ENCODE data around the gene PPP2R2C.

The PPP2R2C gene

DNA sequence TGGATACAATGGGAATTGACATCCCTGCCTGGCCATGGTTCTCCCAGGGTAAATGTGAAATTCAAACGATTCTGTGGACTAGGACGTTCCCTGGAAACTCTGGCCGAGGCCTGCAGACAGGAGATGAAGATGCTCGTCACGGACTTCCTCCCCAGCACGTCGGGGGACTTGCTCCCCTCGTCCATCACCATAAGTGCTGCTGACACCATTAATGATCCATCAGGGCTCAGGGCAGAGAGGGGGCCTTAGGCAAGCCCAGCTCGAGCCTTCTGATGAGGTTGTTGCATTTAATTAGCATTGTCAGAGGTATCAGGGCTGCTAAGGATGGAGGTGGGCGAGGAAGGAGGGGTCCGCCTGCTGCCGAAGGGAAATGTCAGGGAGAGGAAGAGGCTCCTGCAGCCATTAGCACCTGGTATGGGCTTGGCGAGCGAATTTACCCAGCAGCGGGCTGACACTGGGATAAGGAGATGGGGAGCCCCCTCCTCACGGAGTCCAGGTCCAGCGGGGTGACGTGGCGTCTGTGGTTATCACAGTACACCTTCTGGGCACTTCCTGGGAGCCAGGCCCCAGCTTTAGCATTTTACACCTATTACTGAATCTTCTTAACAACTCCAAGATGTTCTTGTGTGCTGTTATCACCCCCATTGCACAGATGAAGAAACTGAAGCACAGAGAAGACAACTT is 83.1 kb downstream of the PPP2R2C start:
- Mint-ChIP-seq H3K9me3 (no peaks in the 10 kb centered on the region), H3K27ac (no peak overlapping the region), H3K4me1 (no peaks in the 10 kb centered on the region), H3K4me3 (no peak overlapping the region), H3K36me3 (ENCODE audit: low read depth) (no peaks in the 10 kb centered on the region), H3K27me3 (peaks cover 8% of the 10 kb centered on the region)
- ATAC-seq = no peak
- no peak for DNase-seq

DNA sequence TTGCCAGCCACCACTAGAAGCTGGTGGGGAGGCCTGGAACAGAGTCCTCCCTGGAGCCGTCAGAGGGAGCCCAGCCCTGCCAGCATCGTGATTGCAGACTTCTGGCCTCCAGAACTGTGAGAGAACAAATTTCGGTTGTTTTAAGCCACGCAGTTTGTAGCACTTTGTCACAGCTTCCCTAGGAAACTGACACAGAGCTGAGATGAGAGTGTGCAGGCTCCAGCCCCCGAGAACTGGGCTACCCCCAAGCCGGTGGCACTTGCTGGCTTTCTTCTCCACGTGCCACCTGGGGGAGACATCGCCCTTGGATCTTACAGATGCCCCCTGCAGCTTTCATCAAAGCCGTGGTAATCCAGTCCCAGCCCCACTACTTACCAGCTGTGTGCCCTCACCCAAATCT is 83.7 kb downstream of the PPP2R2C start:
- no peaks in the 10 kb centered on the region for H3K9me3 Mint-ChIP-seq
- no peaks in the 10 kb centered on the region for H3K36me3 Mint-ChIP-seq (ENCODE audit: low read depth)
- DNase-seq (no peak), ATAC-seq (no peak)
- H3K4me3 Mint-ChIP-seq = no peak overlapping the region
- H3K4me1 Mint-ChIP-seq = no peaks in the 10 kb centered on the region
- no peak overlapping the region for H3K27ac Mint-ChIP-seq
- H3K27me3 Mint-ChIP-seq = peaks cover 8% of the 10 kb centered on the region

DNA sequence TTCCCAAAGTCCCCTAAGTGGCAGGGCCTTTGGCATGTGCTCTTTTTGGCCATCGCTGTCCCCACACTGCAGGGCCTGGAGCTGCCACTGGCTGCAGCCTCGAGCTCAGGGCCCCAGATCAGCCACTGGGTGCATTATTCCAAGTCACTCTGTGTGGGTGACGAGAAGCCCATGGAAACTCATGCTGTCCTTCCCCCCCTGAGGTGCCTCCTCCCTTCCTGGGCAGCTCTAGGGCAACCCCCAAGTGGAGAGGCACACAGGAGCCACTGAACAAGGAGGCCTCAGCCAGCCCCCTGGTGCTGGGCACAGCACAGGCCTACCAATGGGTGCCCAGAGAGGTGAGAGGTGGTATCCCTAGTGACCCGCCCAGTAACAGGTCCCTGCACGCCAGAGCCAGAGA is 84.5 kb downstream of the PPP2R2C start:
- Mint-ChIP-seq H3K27ac (no peak overlapping the region), H3K4me1 (no peaks in the 10 kb centered on the region), H3K36me3 (ENCODE audit: low read depth) (no peaks in the 10 kb centered on the region), H3K27me3 (peaks cover 6% of the 10 kb centered on the region), H3K9me3 (no peaks in the 10 kb centered on the region), H3K4me3 (no peak overlapping the region)
- ATAC-seq (no peak), DNase-seq (no peak)

DNA sequence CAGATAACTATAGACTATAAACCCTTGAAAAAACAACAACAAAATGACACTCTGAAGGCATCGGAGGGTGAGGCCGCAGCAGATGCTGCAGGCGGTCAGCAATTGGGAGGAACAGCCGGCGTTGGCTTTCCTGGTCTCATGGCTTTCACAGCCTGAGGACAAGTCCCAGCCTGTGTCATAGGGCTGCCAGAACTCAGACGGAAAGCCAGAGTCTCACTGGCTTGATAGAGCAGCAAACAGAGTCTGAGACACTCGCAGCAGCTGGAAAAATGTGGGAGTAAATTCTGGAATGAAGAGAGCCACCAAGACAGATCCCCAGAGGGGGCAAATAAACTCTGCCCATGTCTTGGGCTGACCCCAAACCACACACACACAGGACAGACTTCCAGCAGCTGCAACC is 86.3 kb downstream of the PPP2R2C start:
- H3K27ac Mint-ChIP-seq = no peak overlapping the region
- H3K4me3 Mint-ChIP-seq = no peak overlapping the region
- no peak for DNase-seq
- H3K9me3 Mint-ChIP-seq = no peaks in the 10 kb centered on the region
- H3K36me3 Mint-ChIP-seq (ENCODE audit: low read depth) = no peaks in the 10 kb centered on the region
- no peak for ATAC-seq
- H3K4me1 Mint-ChIP-seq = no peaks in the 10 kb centered on the region
- peaks cover 10% of the 10 kb centered on the region for H3K27me3 Mint-ChIP-seq

DNA sequence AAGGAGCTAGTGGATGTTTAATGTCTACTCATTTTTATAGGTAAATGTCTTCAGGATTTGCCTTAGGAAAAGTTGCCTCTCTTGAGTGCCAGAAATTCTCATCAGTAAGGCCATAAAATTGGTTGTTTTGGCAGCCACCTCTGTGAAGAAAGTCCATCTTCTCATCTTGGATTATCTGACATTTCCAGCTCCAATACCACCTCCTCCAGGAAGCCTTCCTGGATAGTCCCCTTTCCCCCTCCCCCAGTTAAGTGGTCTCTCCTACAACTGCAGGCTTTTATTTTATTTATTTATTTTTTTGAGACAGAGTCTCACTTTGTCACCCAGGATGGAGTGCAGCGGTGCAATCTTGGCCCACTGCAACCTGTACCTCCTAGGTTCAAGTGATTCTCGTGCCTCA is 87.1 kb downstream of the PPP2R2C start:
- H3K27me3 Mint-ChIP-seq = peaks cover 10% of the 10 kb centered on the region
- DNase-seq (no peak), ATAC-seq (no peak)
- no peaks in the 10 kb centered on the region for H3K4me1 Mint-ChIP-seq
- H3K9me3 Mint-ChIP-seq = no peaks in the 10 kb centered on the region
- no peaks in the 10 kb centered on the region for H3K36me3 Mint-ChIP-seq (ENCODE audit: low read depth)
- H3K4me3 Mint-ChIP-seq = no peak overlapping the region
- H3K27ac Mint-ChIP-seq = no peak overlapping the region

DNA sequence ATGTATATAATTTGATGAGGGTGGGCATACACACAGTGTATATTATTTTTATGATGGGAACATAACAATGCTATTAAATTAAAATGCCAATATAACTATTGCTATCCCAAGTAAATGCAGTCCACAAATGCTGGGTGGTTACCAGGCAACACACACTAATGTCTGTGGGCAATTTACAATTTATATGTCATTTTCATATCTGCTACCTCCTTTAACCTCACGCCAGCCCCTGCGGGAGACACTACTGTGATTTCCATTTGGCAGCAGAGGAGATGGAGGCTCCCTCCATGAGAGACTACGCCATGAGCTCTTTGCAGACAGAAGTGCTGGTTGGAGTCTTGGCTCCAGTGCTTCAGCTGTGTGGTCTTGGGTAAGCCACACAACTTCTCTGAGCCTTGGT is 87.9 kb downstream of the PPP2R2C start:
- Mint-ChIP-seq H3K9me3 (no peaks in the 10 kb centered on the region), H3K27ac (no peak overlapping the region), H3K36me3 (ENCODE audit: low read depth) (no peaks in the 10 kb centered on the region), H3K4me1 (no peaks in the 10 kb centered on the region), H3K27me3 (peaks cover 10% of the 10 kb centered on the region), H3K4me3 (no peak overlapping the region)
- no peak for DNase-seq
- ATAC-seq = no peak

DNA sequence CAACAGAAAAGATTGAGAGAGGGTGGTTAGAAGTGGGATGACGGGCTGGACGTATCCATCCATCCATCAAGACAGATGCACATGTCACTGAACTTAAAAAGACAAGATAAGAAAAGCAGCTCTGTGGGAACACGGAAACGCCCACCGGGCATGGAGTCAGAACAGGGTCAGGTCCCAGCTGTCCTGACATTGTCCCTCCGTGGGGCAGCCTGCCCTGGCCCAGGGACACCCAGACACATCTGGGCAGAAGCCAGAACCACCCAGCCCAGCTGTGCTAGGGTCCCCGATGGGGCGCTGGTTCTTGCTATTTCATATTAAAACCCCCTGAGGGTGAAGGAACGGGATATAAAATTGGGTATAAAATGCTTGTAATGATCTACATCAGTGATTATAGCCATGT is 88.5 kb downstream of the PPP2R2C start:
- H3K4me1 Mint-ChIP-seq = no peaks in the 10 kb centered on the region

DNA sequence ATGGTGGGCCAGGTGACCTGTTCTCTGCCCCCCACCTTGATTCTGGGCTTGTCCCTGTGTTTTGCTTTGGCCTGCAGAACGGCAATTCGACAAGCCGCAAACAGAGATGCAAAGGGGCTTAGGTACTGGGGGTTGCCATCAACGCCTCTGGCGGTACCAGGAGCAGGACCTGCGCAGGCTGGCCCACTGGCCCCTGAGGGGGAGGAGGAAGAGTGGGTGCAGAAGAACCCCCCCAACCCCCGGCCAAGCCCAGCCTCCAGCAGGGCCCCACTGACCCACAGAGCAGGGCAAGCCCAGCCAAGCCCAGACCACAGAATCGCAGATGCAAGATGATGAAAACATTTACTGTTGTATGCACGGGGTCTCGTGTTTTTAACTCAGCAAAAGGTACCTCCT is 89.4 kb downstream of the PPP2R2C start:
- Mint-ChIP-seq H3K4me1 (no peaks in the 10 kb centered on the region), H3K4me3 (no peak overlapping the region), H3K27me3 (peaks cover 11% of the 10 kb centered on the region), H3K36me3 (ENCODE audit: low read depth) (no peaks in the 10 kb centered on the region), H3K9me3 (no peaks in the 10 kb centered on the region), H3K27ac (no peak overlapping the region)
- no peak for DNase-seq
- ATAC-seq = no peak

More for the DNA sequence above, 88.5 kb downstream of the PPP2R2C start:
- Mint-ChIP-seq H3K27me3 (peaks cover 9% of the 10 kb centered on the region), H3K27ac (no peak overlapping the region), H3K9me3 (no peaks in the 10 kb centered on the region), H3K4me3 (no peak overlapping the region), H3K36me3 (ENCODE audit: low read depth) (no peaks in the 10 kb centered on the region)
- ATAC-seq (no peak), DNase-seq (no peak)

DNA sequence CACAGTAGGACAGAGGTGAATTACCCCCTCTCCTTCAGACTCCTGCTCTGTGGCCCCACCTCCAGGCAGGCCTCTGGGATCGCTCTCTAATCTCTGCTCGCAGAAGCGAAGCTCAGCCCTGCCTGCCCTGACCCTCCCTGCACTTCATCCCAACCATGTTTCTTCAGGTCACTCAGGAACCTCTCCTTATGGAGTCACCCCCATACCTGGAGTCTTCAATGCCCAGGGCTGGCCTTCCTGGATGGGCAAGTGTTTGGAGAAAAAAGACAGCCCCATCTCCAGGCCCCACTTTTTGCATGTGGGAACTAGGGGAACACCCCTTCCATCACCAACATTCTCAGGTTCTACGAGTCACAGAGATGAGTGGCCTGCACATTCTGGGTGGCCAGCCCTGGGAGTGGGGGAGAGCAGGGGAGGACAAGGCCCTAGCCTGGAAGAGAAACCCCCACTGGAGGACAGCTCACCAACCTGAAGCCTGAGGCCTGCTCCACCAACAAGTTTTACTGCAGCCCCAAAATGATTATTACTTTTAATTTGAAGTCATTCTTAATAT is 90.8 kb downstream of the PPP2R2C start:
- no peaks in the 10 kb centered on the region for H3K9me3 Mint-ChIP-seq
- DNase-seq (no peak), ATAC-seq (no peak)
- H3K4me1 Mint-ChIP-seq = no peaks in the 10 kb centered on the region
- no peak overlapping the region for H3K27ac Mint-ChIP-seq
- H3K27me3 Mint-ChIP-seq = peaks cover 14% of the 10 kb centered on the region
- H3K36me3 Mint-ChIP-seq (ENCODE audit: low read depth) = no peaks in the 10 kb centered on the region
- no peak overlapping the region for H3K4me3 Mint-ChIP-seq

DNA sequence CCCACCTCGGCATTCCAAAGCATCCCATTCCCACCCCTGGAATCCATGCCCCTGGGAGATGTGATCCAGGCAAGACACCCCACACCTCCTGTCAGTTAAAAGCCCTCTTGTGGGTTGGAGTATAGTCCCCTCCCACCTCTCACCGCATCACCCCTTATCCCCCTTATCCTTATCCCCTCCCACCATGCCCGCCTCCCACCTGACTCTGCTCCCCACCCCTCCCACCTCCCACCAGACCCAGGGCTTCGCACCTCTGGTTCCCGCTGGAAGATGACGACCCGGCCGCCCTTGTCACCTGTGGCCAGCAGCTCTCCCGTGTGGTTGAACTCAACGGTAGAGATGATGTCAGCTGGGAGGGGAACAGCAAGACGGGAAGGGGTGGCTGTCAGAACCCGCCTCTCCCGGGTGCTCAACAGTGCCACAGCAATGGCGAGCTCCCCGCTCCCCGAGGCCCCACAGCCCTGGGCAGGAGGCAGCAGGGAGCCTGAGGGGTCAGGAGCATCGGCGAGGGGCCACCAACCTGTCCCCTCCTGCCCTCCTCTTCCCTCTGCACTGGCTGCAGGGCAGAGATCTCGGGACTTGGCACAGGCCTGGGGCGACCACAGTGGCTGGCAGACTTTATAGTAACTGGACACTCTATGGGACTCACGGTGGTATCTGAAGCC is 91.5 kb downstream of the PPP2R2C start:
- no peaks in the 10 kb centered on the region for H3K9me3 Mint-ChIP-seq
- peaks cover 15% of the 10 kb centered on the region for H3K27me3 Mint-ChIP-seq
- H3K4me3 Mint-ChIP-seq = no peak overlapping the region
- no peak overlapping the region for H3K27ac Mint-ChIP-seq
- DNase-seq (no peak), ATAC-seq (no peak)
- no peaks in the 10 kb centered on the region for H3K4me1 Mint-ChIP-seq
- no peaks in the 10 kb centered on the region for H3K36me3 Mint-ChIP-seq (ENCODE audit: low read depth)

DNA sequence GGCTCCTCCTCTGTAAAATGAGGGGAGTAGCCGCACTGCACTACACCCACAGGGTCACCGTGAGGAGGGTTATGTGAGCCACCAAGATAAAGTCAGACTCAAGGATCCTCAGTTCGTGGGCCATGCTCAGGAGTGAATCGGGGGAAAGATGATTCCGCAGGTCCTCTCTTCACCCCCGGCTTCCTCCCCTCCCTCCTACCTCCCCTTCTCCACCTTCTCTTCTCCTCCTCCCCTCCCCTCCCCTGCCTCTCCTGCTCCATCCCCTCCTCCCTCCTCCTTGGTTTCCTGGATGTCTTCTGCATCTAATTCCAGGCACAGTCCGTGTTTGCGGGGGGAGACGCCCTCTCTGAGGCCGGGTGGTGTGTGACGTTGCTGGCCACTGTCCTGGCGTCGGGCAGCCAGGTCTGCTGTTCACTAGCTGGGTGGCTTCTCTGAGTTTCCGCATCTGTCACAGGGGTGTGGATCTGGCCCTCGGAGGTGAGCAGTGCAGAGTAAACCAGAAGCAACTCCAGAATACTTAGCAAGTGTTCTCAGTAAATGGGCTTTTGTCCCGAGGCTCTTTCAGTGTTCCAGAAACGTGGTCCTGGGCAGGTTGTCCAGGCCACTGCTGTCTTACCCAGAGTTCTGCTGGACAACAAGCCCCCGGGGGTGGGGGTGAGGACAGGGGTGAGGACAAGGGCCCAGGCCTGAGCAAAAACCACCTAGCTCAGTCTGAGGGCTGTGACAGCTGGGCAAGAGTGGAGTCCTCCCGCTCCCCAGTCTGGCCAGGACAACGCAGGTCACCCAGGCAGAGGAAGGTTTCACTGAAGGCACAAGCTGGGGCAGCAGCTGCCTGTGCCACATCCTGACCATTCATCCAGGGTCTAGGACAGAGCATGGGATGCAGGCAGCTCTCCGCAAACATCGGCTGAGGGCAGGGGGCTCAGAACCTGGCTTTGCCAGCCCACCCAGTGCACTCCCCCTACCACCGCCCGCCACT is 92.4 kb downstream of the PPP2R2C start:
- Mint-ChIP-seq H3K36me3 (ENCODE audit: low read depth) (no peaks in the 10 kb centered on the region), H3K27me3 (peaks cover 15% of the 10 kb centered on the region), H3K4me3 (no peak overlapping the region), H3K27ac (no peak overlapping the region), H3K9me3 (no peaks in the 10 kb centered on the region), H3K4me1 (no peaks in the 10 kb centered on the region)
- DNase-seq = no peak
- no peak for ATAC-seq

DNA sequence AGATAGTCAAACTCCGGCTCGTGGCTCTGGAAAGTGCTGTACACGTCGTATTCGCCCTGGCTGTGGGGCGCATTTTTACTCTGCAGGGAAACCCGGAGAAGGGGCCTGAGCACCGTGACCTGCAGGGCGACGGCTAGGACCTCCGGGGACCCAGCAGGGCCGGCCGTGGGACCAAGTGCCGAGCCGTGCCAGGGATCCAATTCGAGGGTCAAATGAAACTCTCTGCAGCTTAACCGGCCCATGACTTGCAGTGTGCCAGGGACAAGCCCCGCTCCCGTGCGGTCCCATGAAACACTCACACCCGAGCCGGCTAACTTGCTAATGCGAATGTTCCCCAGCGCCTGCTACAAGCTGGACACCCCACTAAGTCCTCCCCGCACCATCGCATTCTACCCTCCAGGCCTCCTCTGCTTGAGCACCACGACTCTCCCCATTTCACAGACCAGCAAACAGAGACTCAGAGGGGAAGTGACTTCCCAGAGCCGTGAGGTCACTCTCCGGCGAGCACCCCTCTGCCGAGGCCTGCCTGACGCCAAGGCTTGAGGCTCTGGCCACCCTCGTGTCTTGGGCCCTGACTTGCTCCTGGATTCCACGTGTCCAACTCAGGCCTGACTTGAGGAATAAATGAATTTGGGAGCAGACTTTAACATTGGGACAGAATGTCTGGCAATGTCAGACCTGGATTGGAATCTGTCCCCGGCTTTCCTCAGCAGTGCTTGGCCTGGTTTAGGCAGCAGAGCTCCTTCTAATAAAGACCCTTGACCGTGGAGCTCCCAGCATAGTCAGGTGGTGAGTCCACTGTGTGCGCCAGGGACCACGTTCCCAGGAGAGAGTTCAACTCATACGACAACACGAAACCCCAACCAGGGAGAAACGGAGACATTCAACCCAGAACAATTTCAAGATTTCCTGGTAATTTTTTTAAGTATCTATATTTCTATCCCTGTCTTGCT is 93.6 kb downstream of the PPP2R2C start:
- H3K9me3 Mint-ChIP-seq = no peaks in the 10 kb centered on the region
- no peaks in the 10 kb centered on the region for H3K36me3 Mint-ChIP-seq (ENCODE audit: low read depth)
- ATAC-seq (no peak), DNase-seq (no peak)
- H3K27me3 Mint-ChIP-seq = peaks cover 15% of the 10 kb centered on the region
- H3K4me3 Mint-ChIP-seq = no peak overlapping the region
- H3K27ac Mint-ChIP-seq = no peak overlapping the region
- H3K4me1 Mint-ChIP-seq = no peaks in the 10 kb centered on the region

DNA sequence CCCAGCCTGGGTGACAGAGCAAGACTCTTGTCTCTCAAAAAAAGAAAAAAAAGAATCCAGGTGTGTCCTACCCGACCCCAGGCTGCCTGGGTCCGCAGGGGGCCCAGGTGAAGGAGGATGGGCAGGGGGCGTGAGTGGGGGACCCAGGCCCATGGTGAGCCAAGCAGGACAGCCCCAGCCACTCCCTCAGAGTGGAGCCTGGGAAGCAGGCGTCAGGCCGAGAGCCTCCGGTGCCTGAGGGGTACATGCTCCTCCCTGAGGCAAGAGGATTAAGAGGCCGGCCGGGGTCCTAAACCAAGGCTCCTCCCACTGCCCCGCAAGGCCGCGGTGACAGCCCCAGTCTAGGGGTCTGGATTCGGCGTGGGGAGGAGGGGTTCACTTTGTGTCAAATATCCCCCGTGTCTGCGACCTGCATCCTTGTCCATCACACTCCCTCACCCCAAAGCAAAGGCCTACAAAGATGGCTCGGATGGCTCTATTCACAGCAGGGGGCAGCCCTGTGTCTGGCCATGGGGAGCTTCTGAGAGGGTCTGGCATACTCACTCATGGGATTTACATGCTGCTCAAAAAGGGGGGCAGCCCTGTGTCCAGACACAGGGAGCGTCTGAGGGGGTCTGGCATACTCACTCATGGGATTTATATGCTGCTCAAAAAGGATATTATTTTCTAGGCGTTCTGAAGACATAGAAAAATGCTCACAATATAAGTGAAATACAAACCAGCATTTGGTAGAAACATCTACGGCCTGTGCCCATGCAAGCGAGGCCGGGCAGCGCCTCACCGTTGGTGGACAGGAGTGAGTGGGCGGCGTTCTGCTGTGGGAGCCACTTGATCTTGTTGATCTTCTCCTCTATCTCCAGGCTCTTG is 94.6 kb downstream of the PPP2R2C start:
- no peak overlapping the region for H3K27ac Mint-ChIP-seq
- H3K4me1 Mint-ChIP-seq = no peaks in the 10 kb centered on the region
- no peak overlapping the region for H3K4me3 Mint-ChIP-seq
- ATAC-seq (no peak), DNase-seq (no peak)
- peaks cover 15% of the 10 kb centered on the region for H3K27me3 Mint-ChIP-seq
- no peaks in the 10 kb centered on the region for H3K9me3 Mint-ChIP-seq
- H3K36me3 Mint-ChIP-seq (ENCODE audit: low read depth) = no peaks in the 10 kb centered on the region

Measured in activated naive CD8-positive, alpha-beta T cell treated with anti-CD3 and anti-CD28 coated beads, Interleukin-2, amount 50 U/mL, for 24 hours (primary cell).